Measurements from ENCODE around the gene RNF135.
"Not testable (repeated sequence)": the region's sequence is repeated elsewhere in the genome, so short reads cannot be mapped to it uniquely, and the experiment has no call there.

Gene RNF135

DNA sequence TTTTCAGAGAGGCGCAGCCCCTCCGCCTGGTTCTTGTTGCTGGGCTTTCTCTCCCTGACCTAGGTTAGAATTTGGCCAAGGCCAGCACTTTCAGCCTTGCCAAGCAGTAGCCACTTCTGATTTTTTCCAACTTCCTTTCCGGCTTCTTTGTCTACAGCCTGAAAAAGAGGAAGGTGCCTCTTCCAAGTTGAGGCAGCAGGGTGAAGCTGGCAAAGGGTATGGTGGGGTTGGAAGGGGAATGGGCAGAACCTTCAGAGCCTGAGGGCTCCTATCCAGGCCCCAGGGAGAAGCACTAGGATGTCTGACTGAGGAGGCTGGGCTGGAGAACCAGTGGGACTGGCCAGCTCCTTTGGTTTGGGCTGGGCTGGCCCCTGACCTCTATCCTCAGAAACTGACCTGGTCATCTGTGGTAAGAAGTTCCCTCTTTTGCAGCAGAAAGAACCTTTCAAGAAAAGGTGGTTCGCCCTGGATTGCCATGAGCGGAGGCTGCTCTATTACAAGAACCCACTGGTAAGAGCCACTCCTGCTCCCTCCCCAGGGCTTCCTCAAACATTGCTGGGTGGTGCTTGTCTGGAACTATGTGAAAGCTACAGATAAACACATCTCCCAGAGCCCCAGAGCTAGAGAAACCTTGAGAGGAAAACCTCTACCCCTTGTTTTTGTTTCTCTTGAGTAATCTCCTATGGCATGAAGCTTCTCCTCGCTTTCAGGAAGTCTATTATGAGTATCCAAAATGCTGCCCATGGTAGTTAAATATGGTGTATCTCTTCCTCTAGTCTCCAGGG, 16.6 kb upstream of the RNF135 start:
- no peak for FAIRE-seq
- no peak for DNase-seq (ENCODE audit: extremely low spot score, insufficient read length, low read depth)

DNA sequence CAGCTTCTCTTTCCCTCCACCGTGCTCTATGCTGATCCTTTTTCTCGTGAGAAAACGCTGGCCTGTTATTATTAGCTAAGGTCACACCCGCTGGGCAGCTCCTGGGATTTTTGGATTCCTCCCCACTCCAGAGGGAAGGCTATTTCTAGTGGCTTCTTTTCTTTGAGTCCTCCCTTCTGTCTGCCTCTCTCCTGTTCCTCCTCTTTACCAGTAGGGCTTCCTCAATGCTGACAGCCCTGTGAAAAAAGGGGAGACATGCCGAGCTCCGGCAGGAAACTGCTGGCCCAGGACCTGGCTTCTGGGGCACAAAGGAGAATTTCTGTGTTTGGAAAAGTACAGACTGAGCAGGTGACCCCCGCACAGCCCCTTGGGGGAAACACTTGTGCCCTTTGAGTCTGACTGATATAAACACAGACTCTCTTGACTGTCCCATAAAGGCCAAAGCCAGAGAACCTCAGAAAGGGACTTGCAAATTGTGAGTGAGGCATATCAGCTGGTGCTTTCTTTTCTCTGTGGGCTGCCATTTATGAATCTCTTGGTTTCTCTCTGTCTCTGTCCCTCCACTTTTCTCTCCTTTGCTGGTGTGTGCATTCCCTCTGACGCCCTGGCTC, 14.0 kb upstream of the RNF135 start:
- DNase-seq (ENCODE audit: extremely low spot score, insufficient read length, low read depth): no peak
- no peak for FAIRE-seq

DNA sequence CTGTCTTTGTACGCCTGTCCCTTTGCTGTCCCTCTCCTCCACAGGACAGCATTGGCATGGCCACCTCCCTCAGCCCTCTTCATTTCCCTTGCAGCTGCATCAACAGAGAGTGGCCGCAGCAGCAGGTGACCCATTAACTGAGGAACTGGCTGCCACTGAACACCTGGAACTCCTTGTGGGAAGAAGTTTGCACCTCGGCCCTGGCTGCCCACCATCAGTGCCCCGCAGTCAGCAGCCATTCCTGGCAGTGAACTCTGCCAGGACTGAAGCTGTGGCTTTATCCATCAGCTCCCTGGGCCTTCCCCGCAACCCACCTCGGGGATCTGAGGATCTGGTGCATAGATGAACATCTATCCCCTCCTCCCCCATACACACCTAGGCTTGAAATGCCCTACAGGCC, 13.1 kb upstream of the RNF135 start:
- DNase-seq (ENCODE audit: extremely low spot score, insufficient read length, low read depth) (no peak), FAIRE-seq (no peak)

GRCh38 chr17:30958187-30958586, 12.7 kb upstream of the RNF135 start:
- DNase-seq (ENCODE audit: extremely low spot score, insufficient read length, low read depth) (no peak), FAIRE-seq (peak; percentile 77)

- FAIRE-seq (peak; percentile 97), DNase-seq (ENCODE audit: extremely low spot score, insufficient read length, low read depth) (no peak)
Observed at GRCh38 chr17:30961209-30962188, 9.3 kb upstream of the RNF135 start.

DNA sequence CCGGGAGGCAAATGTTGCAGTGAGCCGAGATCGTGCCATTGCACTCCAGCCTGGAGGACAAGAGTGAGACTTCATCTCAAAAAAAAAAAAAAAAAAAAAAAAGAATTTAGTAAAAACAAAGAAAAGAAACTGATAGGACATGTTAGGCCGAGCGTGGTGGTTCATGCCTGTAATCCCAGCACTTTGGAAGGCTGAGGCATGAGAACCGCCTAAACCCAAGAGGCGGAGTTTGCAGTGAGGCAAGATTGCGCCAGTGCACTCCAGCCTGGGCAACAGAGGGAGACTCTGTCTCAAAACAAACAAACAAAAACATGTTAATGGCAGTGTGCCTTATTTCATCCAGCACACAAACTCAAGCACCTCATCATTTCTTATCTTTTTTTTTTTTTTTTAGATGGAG, 6.5 kb upstream of the RNF135 start:
- FAIRE-seq; DNase-seq (ENCODE audit: extremely low spot score, insufficient read length, low read depth): not testable (repeated sequence)

DNA sequence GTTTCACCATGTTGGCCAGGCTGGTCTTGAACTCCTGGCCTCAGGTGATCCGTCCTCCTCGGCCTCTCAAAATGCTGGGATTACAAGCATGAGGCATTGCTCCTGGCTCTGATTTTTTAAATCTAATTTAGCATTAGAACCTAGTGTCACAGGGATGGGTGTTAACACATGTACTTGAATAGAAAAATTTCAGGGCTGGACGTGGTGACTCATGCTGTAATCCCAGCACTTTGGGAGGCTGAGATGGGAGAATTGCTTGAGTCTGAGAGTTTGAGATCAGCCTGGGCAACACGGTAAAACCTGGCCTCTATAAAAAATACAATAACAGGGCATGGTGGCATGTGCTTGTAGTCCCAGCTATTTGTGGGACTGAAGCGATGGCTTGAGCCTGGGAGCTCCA, 6.0 kb upstream of the RNF135 start:
- FAIRE-seq (no peak), DNase-seq (ENCODE audit: extremely low spot score, insufficient read length, low read depth) (no peak)

DNA sequence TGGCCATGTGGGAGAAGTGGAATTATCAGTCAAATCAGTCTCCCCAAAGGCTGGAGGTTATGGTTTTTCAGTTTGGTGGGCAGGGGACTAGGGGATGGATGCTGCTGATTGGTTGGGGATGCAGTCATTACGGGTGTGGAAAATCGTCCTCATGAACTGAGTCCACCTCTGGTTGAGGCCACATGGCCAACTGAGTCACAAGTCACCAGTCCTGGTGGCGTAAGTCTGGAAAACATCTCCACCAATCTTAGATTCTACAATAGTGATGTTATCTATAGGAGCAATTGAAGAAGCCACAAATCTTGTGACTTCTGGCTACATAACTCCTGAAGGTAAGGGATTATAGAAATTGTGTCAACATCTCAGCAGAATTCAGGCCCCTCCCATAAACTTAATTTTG, 5.2 kb upstream of the RNF135 start:
- no peak for DNase-seq (ENCODE audit: extremely low spot score, insufficient read length, low read depth)
- FAIRE-seq: no peak

- DNase-seq (ENCODE audit: extremely low spot score, insufficient read length, low read depth); FAIRE-seq: not testable (repeated sequence)
Observed at GRCh38 chr17:30967911-30968310, 2.9 kb upstream of the RNF135 start.

DNA sequence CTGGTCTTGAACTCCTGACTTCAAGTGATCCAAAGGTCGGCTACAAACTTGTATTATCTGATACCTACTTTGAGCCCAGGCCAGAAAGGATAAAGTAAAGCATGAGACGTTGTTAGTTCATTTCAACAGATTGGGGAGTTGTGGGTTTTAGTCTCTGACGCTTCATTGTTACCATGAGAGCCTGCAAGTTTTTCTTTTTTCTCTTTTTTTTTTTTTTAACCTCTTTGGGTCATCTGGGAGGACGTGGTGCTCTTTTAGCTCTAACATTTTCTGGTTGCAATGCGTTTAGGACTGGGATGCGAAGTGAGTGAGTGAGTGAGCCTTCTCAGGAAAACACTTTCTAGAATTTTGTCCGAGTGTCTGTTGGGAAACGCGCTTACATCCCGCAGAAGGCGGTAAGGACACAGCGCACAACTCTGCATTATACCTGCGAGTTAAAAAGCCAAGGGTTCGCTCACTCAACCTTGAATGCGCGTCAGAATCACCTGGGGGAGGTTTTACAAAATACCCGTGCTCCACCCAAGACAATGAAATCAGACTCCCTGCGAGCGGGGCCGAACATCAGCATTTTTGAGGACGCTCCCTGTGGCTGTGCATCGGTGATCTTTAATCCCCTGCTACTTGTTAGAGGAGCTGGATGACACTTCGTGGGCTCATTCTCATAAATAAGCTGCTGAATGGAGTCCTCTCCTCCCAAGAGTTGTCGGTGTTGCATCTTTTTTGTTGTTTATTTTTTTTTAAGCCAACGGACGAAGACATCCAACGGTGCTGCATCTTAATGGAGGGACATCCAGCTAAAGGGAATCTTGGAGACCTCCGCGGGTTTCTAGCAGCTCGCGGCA, 629 bp upstream of the RNF135 start:
- DNase-seq (ENCODE audit: extremely low spot score, insufficient read length, low read depth): no peak
- peak; percentile 61 for FAIRE-seq

- FAIRE-seq (no peak), DNase-seq (ENCODE audit: extremely low spot score, insufficient read length, low read depth) (no peak)
Observed at GRCh38 chr17:30975042-30975820, 4.4 kb downstream of the RNF135 start.

DNA sequence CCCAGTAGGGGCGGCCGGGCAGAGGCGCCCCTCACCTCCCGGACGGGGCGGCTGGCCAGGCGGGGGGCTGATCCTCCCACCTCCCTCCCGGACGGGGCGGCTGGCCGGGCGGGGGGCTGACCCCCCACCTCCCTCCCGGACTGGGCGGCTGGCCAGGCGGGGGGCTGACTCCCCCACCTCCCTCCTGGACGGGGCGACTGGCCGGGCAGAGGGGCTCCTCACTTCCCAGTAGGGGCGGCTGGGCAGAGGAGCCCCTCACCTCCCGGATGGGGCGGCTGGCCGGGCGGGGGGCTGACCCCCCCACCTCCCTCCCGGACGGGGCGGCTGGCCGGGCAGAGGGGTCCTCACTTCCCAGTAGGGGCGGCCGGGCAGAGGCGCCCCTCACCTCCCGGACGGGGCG, 9.1 kb downstream of the RNF135 start:
- not testable (repeated sequence) for DNase-seq (ENCODE audit: extremely low spot score, insufficient read length, low read depth); FAIRE-seq

DNA sequence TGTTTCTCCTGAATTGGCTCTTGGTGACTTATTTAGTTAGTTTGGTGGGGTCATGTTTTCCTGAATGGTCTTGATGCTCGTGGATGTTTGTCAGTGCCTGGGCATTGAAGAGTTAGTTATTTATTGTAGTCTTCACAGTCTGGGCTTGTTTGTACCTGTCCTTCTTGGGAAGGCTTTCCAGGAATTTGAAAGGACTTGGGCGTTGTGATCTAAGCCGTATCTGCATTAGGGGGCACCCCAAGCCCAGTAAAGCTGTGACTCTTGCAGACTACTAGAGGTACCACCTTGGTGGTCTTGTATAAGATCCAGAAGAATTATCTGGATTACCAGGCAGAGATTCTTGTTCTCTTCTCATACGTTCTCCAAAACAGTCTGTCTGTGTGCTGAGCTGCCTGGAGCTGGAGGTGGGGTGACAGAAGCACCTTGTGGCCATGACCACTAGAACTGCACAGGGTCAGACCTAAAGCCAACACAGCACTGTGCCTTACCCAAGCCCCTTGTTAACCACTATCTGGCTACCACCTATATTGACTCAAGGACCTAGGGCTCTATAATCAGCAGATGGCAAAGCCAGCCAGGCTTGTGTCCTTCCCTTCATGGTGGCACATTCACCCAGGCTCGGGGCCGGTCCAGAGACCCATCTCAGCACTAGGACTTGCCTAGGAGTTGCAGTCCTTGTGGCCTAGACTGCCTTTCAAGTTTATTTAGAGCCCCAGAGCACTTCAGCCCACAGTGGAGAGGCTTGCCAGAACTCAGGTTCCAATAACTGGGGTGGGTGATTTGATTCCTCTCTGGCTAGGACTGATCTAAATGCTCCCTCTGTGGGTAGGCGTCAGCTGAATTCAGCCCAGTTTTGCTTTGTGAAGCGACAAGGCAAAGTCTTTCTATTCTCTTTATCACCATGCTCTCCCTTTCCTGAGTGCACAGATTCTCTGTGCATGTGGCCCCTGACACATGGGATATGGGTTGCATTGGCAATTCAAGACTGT, 11.0 kb downstream of the RNF135 start:
- FAIRE-seq (no peak), DNase-seq (ENCODE audit: extremely low spot score, insufficient read length, low read depth) (no peak)

- DNase-seq (ENCODE audit: extremely low spot score, insufficient read length, low read depth) (no peak), FAIRE-seq (no peak)
Observed at GRCh38 chr17:30982855-30983254, 12.0 kb downstream of the RNF135 start.

DNA sequence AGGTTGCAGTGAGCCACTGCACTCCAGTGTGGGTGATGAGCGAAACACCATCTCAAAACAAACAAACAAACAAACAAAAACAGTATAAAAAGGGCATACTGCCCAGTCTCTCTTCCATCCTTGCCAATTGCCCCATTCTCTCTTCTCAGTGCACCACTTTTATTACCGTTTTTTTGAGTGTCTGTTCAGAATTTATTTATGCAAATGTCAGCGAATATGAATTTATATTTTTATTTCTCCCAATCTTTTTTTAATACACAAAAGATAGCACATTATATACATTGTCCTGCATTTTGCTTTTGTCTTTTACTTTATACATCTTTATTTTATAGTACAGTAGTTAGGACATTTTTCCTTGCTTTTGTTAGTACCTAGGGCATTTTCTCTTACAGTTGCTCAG, 19.6 kb downstream of the RNF135 start:
- no peak for FAIRE-seq

GRCh38 chr17:30992551-30992950, 21.7 kb downstream of the RNF135 start:
- no peak for FAIRE-seq
- no peak for DNase-seq (ENCODE audit: extremely low spot score, insufficient read length, low read depth)

More for the DNA sequence above, 19.6 kb downstream of the RNF135 start:
- no peak for DNase-seq (ENCODE audit: extremely low spot score, insufficient read length, low read depth)

DNA sequence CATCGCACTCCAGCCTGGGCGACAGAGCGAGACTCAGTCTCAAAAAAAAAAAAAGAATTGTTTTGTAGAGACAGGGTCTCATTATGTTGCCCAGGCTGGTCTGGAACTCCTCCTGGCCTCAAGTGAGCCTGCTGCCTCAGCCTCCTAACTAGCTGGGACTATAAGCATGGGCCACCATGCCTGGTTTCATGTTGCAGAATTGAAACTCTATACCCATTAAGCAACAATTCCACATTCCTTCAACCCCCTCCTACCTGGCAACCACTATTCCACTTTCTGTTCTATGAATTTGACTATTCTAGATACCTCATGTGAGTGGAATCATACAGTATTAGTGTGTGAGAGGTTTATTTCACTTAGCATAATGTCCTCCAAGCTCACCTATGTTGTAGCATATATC, 24.5 kb downstream of the RNF135 start:
- FAIRE-seq (no peak), DNase-seq (ENCODE audit: extremely low spot score, insufficient read length, low read depth) (no peak)

GRCh38 chr17:30996486-30996885, 25.6 kb downstream of the RNF135 start:
- FAIRE-seq (peak; percentile 49), DNase-seq (ENCODE audit: extremely low spot score, insufficient read length, low read depth) (no peak)
